VCaP (cell line): ENCODE data around the gene CFAP100.

Source experiments
- H3K27ac ChIP-seq: fragments of 450-650 bp; 2 replicates; pipeline ENCODE4 v1.5.1; 2017
- TF ChIP-seq, protein P1 (sequence below): fragments of 450-650 bp; conservative IDR thresholded peaks from 2 replicates; pipeline ENCODE4 v1.5.1; 2017; ENCODE audit warnings: mild to moderate bottlenecking, moderate library complexity

The CFAP100 gene

DNA sequence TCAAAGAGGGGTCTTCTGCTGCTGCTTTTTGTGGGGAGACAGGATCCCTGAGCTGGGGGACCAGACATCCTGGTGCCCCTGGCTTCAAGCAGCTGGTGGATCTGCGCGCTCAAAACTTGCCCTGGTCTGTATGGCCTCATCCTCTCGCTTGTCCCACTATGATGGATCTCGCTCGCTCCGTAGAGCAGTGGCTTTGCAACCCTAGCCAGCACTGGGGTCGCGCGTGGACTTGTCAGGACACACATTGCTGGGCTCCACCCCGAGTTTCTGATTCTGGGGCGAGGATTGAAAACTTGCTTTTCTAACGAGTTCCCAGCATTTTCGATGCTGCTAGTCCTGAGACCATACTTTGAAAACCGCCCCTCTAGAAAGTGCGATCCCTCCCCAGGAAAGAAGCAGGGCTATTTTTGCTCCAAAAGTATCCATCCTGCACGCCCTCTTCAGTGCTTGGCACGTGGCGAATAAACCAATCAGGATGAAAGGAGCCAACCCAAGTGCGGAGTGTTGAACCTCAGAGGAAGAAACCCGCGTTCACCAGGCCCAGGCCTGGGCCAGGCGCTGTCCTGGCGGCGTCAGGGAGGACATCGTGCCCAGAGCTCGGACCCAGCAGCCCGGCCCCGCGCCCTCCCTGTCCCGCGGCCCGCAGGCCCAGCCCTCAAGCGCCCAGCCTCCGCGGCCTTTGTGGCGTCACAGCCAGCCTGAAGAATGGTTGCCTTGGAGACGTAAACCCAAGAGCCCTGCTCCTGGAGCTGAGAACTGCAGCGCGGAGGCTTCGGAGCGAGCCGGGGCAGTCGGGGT, at the start of gene CFAP100:
TSS of gene CFAP100 (plus strand) at position 731 of the 798 bp plus-strand sequence. CDS start 1,092 bp downstream, outside the sequence.
- H3K27ac ChIP-seq: no peak within 1 kb of the TSS
- TF ChIP-seq, protein P1, sequence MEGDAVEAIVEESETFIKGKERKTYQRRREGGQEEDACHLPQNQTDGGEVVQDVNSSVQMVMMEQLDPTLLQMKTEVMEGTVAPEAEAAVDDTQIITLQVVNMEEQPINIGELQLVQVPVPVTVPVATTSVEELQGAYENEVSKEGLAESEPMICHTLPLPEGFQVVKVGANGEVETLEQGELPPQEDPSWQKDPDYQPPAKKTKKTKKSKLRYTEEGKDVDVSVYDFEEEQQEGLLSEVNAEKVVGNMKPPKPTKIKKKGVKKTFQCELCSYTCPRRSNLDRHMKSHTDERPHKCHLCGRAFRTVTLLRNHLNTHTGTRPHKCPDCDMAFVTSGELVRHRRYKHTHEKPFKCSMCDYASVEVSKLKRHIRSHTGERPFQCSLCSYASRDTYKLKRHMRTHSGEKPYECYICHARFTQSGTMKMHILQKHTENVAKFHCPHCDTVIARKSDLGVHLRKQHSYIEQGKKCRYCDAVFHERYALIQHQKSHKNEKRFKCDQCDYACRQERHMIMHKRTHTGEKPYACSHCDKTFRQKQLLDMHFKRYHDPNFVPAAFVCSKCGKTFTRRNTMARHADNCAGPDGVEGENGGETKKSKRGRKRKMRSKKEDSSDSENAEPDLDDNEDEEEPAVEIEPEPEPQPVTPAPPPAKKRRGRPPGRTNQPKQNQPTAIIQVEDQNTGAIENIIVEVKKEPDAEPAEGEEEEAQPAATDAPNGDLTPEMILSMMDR: no peak

DNA sequence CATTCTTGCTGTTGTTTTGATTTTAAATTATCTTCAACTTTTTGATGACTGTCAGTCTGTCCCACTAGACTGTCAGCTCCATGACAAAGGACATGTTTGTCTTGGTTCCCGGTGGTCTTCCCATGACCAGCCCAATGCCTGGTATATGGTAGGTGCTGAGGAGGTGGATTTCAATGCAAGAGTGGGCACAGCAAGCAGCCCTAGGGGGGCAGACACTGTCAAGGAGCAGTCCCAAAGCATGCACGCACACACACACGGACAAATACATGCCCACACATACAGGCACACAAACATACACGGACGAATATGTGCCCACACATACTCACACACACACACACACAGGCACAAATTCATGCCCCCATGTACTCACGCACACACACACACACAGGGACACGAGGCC, 49.5 kb upstream of the CFAP100 start:
- H3K27ac ChIP-seq: no peak overlapping the region
- TF ChIP-seq, protein P1: no peak

DNA sequence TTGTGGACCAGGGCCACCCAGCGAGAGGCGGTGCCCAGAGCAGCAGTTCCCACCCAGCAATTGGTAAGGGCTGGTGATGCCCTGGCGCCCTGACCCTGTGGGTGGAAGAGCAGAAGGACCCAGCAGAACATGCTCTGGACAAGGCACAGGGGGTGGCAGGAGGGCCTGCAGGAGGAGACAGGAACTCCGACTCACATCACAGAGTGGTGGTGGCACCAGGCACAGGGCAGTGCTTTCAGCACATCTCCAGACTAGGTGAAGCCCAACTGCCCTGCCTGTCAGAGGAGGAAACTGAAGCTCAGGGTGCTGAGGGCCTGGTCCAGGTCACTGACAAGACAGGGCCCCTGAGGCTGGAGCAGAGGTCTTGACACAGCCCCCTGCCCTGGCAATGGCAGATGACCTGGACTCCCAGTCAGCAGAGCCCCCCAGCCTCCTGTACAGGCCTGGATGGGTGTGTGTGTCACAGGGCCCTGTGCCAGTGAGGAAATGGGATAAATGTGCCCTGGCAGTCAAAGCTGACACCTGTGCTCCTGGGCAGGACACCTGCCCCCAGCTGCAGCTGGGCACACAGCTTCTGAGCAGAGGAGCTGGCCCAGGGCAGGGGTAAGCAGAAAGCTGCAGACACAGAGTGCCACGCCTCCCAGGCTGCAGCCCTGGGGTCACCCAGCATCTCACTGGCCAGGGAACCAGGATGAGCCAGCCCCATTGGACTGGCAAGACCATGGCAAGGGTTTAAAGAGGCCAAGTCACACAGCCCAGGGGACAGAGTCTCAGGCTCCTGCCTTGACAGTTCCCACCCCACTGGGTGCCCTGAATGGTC, 48.9 kb upstream of the CFAP100 start:
- H3K27ac ChIP-seq: no peak overlapping the region

DNA sequence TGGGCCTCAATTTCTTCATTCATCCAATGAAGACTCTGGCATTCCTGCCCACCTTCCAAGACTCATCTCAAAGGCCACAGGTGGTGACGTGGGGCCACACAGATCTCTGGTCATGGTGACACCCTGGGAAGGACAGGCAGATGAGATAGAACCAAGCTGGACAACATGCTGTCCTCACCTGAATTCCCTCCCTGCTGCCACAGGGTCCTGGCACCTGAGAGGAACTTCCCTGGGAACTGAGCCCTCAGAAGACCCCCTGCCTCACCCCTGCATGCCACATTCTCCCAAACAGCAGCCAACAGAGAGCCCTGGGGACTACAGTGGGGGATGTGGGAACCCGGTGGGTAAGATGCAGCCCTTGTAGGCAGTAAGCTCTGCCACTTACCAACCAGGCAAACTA, 48.2 kb upstream of the CFAP100 start:
- H3K27ac ChIP-seq: no peak overlapping the region
- TF ChIP-seq, protein P1: no peak

More for the DNA sequence above, 48.9 kb upstream of the CFAP100 start:
- TF ChIP-seq, protein P1: no peak

DNA sequence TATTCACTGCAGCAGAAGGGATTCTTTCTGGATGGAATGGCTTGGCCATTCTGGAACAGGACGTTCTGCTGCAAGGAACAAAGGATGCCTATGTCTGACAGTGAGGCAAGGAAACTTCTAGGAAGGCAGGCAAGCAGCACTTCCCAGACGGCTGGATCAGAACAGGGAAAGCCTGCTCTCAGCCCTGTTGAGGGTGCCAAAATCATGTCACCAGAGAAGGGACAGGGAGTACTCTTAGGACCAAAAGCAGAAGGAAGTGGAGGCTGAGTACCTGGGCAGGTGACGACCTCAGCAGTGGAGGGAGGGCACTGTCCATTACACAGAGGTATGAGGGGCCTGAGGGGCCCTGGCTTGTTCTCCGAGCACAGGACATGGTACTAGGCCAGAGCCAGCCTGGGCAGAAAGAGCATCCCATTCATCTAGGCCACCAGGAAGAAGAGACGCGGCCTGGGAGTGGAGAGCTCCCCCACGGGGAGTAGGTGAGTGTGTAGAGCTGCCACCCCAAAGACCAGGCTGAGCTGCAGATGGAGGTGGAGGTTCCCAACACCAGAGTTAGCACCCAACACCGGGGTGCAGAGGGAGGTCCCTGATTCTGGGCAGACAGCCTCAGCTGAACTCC, 47.1 kb upstream of the CFAP100 start:
- TF ChIP-seq, protein P1: no peak
- H3K27ac ChIP-seq: no peak overlapping the region

DNA sequence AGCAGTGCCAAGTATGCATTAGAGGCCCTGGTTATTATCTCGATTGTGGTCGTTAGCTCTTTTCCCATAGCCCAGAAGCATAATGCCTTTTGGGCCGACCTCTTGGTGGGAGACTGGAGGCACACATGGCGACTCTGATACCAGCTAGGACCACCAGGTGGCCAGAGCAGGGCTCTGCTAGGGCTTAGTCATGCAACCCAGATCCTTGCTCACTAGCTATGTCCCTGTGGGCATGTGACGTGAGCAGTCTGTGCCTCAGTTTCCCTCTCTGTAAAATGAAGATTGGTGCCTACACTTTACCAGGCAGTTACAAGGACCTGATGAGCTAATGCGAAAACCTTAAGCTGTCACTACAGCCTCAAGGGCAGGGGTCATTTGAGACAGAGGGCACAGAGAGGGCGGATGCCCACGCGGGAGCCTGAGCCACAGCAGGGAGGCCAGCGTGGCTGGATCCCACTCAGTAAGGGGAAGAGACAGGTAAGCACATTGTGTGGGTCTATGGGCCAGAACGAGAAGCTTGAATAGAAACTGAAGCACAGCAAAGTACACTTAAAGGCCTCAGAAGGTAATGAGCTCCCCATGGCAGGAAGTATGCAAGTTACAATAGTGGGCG, 46.3 kb upstream of the CFAP100 start:
- TF ChIP-seq, protein P1: peak; percentile 14; the same call in 1 of the 2 replicates
- H3K27ac ChIP-seq: no peak overlapping the region

DNA sequence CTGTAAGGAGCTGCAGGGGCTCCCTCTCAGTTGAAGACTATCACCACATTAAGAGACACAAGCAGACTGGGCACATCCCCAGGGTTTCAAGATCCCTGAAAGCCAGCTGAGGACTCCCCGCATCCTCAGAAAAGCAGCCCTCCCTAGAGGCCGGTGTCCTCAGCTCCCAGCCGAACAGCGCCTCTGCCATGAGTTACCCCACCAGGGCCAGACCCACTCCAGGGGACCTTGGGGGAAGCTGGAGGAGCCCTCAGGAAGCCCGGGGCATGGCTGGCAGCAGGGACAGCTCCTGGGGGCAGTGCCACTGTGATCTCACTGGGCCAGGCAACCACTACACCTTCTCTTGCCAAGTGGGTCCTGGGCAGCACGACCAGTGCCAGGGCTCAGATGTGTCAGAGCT, 45.6 kb upstream of the CFAP100 start:
- TF ChIP-seq, protein P1: no peak
- no peak overlapping the region for H3K27ac ChIP-seq
